ENCODE results near the gene GCAT.

The GCAT gene

DNA sequence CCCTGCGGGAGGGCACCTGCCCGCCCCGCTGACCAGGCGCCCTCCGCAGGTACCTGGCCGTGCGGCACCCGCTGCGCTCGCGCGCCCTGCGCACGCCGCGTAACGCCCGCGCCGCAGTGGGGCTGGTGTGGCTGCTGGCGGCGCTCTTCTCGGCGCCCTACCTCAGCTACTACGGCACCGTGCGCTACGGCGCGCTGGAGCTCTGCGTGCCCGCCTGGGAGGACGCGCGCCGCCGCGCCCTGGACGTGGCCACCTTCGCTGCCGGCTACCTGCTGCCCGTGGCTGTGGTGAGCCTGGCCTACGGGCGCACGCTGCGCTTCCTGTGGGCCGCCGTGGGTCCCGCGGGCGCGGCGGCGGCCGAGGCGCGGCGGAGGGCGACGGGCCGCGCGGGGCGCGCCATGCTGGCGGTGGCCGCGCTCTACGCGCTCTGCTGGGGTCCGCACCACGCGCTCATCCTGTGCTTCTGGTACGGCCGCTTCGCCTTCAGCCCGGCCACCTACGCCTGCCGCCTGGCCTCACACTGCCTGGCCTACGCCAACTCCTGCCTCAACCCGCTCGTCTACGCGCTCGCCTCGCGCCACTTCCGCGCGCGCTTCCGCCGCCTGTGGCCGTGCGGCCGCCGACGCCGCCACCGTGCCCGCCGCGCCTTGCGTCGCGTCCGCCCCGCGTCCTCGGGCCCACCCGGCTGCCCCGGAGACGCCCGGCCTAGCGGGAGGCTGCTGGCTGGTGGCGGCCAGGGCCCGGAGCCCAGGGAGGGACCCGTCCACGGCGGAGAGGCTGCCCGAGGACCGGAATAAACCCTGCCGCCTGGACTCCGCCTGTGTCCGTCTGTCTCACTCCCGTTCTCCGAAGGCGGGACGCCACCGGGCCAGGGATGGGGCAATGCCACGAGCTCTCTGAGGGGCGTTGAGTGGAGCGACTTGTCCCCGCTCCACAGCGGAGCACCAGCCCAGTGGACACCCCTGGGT is 17.2 kb downstream of the GCAT start:
- H3K4me3 ChIP-seq (ENCODE audit: low read length): no peak overlapping the region
- peak; percentile 67 for DNase-seq (ENCODE audit: low read depth)
- TF ChIP-seq, protein P1, sequence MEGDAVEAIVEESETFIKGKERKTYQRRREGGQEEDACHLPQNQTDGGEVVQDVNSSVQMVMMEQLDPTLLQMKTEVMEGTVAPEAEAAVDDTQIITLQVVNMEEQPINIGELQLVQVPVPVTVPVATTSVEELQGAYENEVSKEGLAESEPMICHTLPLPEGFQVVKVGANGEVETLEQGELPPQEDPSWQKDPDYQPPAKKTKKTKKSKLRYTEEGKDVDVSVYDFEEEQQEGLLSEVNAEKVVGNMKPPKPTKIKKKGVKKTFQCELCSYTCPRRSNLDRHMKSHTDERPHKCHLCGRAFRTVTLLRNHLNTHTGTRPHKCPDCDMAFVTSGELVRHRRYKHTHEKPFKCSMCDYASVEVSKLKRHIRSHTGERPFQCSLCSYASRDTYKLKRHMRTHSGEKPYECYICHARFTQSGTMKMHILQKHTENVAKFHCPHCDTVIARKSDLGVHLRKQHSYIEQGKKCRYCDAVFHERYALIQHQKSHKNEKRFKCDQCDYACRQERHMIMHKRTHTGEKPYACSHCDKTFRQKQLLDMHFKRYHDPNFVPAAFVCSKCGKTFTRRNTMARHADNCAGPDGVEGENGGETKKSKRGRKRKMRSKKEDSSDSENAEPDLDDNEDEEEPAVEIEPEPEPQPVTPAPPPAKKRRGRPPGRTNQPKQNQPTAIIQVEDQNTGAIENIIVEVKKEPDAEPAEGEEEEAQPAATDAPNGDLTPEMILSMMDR (IDR thresholded peaks at IDR 0.05; ENCODE audit: insufficient read depth, low read depth, low read length, missing control alignments): no peak

DNA sequence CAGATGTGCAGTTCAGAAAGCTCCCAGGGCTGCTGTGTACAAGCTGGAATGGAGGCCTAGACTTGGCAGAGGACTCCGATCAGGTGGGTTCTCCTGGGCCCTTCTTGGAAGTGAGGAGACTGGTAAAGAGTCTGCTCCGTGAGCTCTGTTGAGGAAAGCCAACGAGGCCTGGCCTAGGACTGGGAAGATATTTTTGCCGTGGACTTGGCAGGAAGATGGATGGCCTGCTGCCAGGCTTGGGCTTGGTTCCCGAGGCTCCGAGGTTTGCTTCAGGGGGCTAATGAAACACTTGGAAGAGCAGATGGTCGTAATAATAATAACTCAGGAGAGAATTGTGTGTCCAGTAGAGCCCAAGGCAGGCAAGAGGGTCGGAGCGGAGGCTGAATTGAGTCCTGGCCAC is 19.3 kb downstream of the GCAT start:
- TF ChIP-seq, protein P1 (IDR thresholded peaks at IDR 0.05; ENCODE audit: insufficient read depth, low read depth, low read length, missing control alignments): no peak

DNA sequence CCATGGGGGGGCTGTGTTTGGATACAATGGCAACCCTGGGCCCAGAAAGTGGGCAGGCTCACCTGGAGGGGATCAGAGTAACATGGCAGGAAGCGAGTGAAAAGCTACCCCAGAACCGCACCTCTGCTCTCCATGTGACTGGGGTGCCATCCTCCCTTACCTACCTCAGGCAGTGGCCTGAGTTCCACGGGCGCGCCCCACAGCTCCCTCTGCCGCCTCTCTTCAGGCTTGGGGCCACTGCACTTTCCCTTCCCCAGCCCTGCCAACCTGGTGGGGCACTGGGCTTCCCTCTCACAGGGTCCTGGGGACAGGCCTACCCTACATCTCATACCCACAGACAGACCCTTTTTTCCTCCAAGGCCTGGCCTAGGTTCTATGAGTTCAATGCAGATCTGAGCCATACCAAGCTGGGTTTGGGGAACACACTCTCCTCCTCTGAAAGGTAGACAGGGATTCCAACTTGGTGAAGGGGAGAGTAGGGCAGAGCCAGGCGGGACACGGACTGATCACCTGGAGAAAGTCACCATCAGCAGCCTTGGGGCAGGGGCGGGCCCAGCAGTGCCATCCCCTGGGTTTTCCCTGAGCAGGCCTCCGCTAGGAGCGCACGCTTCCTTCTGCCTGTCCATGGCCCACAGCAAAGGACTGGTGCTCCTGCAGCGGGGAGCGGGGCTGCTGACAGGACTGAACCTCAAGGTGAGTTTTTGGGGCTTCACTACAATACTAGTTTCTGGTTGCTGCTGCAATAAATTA is 22.5 kb downstream of the GCAT start:
- TF ChIP-seq, protein P1 (IDR thresholded peaks at IDR 0.05; ENCODE audit: insufficient read depth, low read depth, low read length, missing control alignments): no peak
- H3K4me3 ChIP-seq (ENCODE audit: low read length): no peak overlapping the region
- no peak for DNase-seq (ENCODE audit: low read depth)

More for the DNA sequence above, 19.3 kb downstream of the GCAT start:
- no peak for DNase-seq (ENCODE audit: low read depth)
- no peak overlapping the region for H3K4me3 ChIP-seq (ENCODE audit: low read length)

DNA sequence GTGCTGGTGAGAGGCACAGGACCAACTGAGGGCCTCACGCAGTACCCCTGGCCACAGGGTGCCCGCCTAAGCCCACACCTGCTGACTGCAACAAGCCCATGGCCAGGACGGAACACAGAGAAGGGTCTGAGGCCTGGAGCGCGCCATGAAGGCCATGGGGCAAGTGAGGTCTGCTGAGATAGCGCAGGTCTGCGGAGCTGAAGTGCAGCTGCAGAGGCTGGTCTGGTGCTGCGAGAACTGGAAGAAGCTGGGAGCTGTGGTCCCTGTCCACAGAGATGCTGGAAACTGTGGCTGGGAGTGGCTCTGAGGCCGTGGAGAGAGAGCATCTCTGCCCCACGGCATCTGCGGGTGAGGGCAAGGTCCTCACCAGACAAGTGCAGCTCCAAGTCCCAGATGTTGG is 23.7 kb downstream of the GCAT start:
- TF ChIP-seq, protein P1 (IDR thresholded peaks at IDR 0.05; ENCODE audit: insufficient read depth, low read depth, low read length, missing control alignments): no peak
- DNase-seq (ENCODE audit: low read depth): no peak
- H3K4me3 ChIP-seq (ENCODE audit: low read length): no peak overlapping the region

DNA sequence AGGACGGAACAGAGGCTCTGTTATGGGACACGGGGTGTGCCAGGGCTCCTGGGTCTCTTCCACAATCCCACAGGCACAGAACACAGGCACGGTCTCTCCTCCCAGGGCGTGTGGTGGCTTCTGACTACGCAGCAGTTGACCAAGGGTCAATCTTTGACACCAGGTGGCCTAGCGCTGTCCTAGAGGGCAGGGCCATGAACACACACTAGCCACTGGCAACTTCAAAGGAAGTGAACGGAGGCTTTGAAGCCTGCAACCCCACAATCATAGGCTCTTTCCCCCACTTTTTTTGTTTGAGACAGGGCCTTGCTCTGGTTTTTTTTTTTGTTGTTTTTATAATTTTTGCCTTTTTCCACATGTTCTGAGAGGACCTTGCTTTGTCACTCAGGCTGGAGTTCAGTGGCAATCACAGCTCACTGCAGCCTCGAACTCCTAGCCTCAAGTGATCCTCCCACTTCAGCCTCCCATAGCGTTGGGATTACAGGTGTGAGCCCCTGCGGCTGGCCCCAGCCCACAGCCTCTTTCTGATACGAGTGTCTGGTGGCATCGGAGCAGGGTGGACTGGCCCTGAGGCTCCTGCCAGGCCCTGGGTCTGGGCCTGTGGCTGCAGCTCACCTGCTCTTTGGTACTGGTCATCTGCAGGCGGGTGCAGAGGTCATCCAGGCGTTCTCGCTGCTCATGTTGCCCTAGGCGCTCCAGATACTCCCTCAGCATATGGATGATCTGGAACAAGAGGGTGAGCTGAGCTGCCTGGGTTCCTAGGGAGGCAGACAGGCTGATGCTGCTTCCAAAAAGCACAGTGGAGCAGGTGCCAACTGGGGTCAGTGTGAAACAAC is 24.5 kb downstream of the GCAT start:
- TF ChIP-seq, protein P1 (IDR thresholded peaks at IDR 0.05; ENCODE audit: insufficient read depth, low read depth, low read length, missing control alignments): no peak

DNA sequence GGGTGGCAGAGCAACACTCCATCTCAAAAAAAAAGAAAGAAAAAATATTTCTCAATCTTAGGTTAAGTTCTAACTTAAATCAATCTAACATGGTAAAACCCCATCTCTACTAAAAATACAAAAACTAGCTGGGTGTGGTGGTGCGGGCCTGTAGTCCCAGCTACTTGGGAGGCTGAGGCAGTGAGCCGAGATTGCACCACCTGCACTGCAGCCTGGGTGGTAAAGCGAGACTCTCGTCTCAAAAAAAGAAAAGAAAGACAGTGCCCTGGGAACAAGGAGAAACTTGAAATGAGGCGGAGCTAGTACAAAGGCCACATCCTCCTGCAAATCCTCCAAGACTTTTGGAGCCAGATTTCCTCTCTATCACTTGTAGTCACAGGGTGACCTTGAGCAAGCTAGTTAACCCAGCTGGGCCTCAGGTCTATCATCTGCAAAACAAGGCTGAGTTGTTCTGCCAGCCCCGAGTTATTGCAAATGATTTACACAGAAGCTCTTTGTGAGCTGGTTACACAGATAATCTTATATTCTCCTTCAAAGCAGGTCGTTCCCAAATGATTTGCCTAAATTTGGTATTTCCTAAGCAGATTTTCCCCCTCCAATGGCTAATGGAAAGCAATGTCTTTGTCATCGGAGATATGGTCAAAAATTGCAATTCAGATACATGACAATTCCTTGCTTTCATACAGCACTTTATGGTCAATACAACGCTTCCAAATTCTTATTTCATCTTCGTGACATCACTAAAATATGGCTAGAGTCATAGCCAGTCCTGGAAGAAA is 34.5 kb downstream of the GCAT start:
- TF ChIP-seq, protein P1 (IDR thresholded peaks at IDR 0.05; ENCODE audit: insufficient read depth, low read depth, low read length, missing control alignments): no peak
- no peak for DNase-seq (ENCODE audit: low read depth)
- H3K4me3 ChIP-seq (ENCODE audit: low read length): no peak overlapping the region

More for the DNA sequence above, 24.5 kb downstream of the GCAT start:
- no peak for DNase-seq (ENCODE audit: low read depth)
- no peak overlapping the region for H3K4me3 ChIP-seq (ENCODE audit: low read length)

Measured in epithelial cell of esophagus (primary cell).